HG03520 (cell line): ENCODE measurements around the gene PAK1.

Experiments used
- ATAC-seq: cut with Tn5 transposase; IDR thresholded peaks from one replicate; pipeline ENCODE4 v1.9.1; 2021; ENCODE audit warnings: mild to moderate bottlenecking, moderate library complexity; ENCODE audit not compliant: unreplicated experiment

Gene PAK1

GRCh38 chr11:77475206-77475605 lies 1.3 kb upstream of the PAK1 start:
- ATAC-seq: no peak

GRCh38 chr11:77474684-77475060 lies 778 bp upstream of the PAK1 start:
- ATAC-seq: no peak

- ATAC-seq: peak; percentile 37
Measured at GRCh38 chr11:77472991-77473800, 698 bp downstream of the PAK1 start.

- no peak for ATAC-seq
Measured at GRCh38 chr11:77471558-77472193, 2.2 kb downstream of the PAK1 start.

- no peak for ATAC-seq
Measured at GRCh38 chr11:77470971-77471370, 2.9 kb downstream of the PAK1 start.

- ATAC-seq: no peak
Measured at GRCh38 chr11:77470504-77470903, 3.4 kb downstream of the PAK1 start.

DNA sequence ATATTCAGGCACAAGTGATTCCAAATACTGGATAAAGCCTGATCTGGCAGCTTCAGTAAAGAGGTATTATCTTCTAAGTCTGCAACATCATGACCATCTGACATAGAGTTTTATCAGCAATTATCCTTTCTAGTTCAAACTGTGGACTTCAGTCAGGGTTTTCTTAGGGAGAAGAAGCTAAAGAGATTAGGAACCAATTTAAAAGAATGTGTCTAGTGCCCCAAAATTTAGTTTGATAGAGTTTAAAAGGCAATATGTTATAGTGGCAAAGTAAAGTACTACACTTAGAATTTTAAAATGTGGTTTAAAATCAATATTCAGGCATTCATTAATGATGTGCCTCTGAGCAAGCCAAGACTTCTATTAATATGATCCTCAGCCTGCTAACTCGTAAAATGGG lies 5.4 kb downstream of the PAK1 start:
- no peak for ATAC-seq

DNA sequence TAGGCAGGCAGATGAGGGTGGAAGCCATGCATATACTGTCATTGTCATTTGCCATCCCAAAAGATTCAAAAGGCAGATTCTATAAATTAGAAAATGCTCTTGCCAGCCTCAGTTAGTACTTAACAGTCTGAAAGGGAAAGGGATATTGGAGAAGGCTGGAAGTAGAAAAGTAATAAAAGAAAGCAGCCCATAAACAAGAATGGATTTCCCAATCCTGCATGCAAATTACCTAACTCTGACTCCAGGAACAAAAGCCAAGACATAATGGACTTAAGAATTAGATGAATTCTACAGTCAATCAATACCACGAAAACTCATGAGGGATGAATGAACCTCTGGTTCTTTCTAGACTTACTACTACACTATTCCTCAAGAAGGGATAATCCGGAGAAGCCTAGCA lies 5.9 kb downstream of the PAK1 start:
- ATAC-seq: no peak

- ATAC-seq: no peak
Measured at GRCh38 chr11:77467233-77467632, 6.7 kb downstream of the PAK1 start.

DNA sequence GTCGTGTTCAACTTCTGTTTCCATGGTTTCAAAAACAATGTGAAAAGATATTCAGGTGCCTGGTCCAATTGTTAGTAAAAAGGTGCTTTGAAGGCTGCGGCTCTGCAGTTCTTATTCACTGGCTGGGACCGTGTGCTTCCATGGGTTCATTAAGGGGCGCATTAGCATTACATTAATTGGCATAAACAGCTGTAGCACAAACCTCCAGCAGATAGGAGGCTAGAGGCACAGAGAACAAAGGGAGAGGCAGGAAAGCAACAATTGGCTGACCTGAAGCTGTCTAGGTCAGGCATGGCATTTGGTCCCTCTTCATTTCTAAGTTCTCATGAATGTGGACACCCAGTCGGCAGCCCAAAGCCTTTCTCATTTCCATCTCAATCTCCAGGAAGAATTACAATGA lies 16.6 kb downstream of the PAK1 start:
- ATAC-seq: peak; percentile 31

DNA sequence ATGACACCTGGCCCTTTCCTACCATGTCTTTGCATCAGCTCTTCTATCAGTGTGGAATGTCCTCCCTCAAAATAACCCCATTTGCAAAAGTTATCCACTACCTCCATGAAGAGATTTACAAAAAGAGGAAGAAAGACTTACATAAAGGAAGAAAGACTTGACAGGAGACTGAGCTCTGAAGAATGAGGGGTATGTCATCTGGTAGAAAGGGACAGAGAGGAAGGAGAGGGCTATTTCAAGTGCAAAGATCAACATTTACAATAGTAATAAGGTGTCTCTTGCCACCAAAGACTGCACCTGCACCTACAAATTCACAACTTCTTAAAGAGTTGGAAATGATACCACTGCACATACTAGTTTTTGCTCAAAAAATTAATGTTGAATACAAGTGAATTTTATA lies 18.2 kb downstream of the PAK1 start:
- no peak for ATAC-seq

- ATAC-seq: no peak
Measured at GRCh38 chr11:77454867-77455655, 18.8 kb downstream of the PAK1 start.

GRCh38 chr11:77450227-77450626 lies 23.7 kb downstream of the PAK1 start:
- no peak for ATAC-seq

GRCh38 chr11:77449784-77450183 lies 24.1 kb downstream of the PAK1 start:
- ATAC-seq: no peak

DNA sequence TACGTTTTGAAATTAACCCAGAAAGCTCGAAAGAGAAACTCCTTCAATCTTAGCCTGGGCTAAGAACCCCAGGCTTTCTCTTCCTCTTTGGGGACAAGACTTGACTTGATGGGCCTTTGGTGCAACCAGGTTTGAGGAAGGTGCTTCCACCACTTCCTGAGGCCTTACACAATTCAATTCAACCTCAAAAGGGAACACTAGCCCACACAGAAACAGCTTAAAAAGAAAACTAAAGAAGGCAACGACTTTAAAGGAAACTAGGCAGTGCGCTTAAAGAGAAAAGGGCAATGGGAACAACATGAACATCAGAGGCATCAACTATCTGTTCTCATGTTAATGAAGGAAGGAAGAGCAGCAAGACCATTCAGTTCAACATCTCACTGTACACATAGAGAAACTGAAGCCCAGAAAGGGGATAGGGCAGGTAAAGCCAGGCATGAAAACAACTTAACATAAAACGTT lies 24.8 kb downstream of the PAK1 start:
- no peak for ATAC-seq

DNA sequence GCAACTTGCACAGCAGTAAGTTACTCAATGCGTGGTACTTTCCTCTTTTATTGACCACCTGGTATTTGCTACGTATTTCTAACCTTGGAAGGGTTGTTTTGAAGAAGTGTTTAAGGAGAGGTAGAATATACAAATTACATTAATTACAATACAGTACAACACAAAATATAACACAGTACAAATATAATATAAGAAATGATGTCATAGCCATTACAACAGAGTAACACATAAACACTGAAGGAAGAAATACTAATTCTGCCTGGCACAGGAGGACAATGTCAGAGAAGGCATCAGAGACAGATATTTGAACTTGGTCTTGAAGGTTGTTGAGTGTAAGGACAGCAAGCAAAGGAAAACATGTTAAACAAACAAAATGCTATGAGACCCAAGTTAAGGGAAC lies 25.6 kb downstream of the PAK1 start:
- no peak for ATAC-seq

GRCh38 chr11:77446911-77447629 lies 26.8 kb downstream of the PAK1 start:
- ATAC-seq: no peak

DNA sequence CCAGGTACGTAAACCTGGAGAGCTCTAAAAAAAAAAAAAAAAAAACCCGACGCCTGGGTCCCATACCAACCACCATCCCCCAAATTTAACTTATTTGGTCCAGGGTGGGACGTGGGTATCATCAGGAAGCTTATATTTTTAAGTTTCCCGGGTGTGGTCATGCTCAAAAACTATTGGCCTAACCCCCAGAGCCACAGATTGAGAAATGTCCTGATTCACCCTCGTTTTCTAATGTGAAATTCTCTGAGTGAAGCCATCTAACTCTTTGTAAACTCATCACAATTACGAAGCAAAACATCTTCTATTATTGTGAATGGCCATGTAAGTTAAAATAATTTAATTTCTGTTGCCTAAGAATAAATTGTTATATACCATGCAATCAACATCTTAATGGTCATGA lies 29.6 kb downstream of the PAK1 start:
- ATAC-seq: no peak

GRCh38 chr11:77442394-77443053 lies 31.4 kb downstream of the PAK1 start:
- ATAC-seq: no peak

- ATAC-seq: no peak
Measured at GRCh38 chr11:77441426-77441825, 32.5 kb downstream of the PAK1 start.

DNA sequence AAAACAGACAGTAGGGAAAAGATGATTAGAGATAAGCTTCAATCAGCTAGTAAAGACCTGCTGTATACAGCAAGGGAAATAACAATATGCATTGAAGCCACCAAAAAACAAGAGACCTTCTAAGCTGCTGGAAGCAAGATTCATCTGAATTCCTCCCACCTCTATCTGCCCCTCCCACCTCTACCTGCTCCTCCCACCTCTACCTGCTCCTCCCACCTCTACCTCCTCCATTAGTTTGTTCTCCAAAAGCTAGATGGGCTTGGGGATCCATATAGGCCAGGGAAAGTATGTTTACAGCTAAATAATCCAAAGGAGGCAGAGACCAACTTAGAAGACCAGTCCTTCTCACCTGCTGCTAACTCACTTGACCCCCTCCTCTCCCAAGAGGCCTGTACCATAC lies 33.2 kb downstream of the PAK1 start:
- ATAC-seq: no peak
